ENCODE results near the gene NKIRAS1.

Gene NKIRAS1

DNA sequence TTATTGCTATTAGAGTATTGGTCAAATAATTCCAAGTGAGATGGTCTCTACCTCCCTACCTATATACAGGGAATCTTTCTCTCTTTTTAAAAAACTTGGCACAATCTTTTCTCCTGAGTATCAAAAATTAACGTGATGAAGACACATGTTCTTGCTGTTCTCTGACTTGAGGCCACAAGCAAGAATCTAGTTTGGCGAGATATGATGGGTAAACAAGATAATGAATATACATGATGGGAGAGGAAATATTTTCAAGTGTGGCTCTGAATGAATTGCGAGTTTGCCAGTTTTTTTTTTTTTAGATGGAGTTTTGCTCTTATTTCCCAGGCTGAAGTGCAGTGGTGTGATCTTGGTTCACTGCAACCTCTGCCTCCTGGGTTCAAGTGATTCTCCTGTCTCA, 39.9 kb upstream of the NKIRAS1 start:
- no peaks in the 10 kb centered on the region for H3K27me3 ChIP-seq (ENCODE audit: low read depth, low read length)
- no peaks in the 10 kb centered on the region for H3K36me3 ChIP-seq (replicated peaks; ENCODE audit: low read depth, low read length)
- peaks cover 12% of the 10 kb centered on the region for H3K79me2 ChIP-seq (ENCODE audit: low read length)
- no peak overlapping the region for H3K27ac ChIP-seq (ENCODE audit: low read length)
- no peak overlapping the region for H3K9ac ChIP-seq (ENCODE audit: low read length)
- no peak overlapping the region for H3K4me2 ChIP-seq (ENCODE audit: low read length)
- H3K4me1 ChIP-seq (ENCODE audit: low read length) = peaks cover 16% of the 10 kb centered on the region
- H4K20me1 ChIP-seq (ENCODE audit: insufficient read depth, low read length) = no peaks in the 10 kb centered on the region
- TF ChIP-seq, protein P1, sequence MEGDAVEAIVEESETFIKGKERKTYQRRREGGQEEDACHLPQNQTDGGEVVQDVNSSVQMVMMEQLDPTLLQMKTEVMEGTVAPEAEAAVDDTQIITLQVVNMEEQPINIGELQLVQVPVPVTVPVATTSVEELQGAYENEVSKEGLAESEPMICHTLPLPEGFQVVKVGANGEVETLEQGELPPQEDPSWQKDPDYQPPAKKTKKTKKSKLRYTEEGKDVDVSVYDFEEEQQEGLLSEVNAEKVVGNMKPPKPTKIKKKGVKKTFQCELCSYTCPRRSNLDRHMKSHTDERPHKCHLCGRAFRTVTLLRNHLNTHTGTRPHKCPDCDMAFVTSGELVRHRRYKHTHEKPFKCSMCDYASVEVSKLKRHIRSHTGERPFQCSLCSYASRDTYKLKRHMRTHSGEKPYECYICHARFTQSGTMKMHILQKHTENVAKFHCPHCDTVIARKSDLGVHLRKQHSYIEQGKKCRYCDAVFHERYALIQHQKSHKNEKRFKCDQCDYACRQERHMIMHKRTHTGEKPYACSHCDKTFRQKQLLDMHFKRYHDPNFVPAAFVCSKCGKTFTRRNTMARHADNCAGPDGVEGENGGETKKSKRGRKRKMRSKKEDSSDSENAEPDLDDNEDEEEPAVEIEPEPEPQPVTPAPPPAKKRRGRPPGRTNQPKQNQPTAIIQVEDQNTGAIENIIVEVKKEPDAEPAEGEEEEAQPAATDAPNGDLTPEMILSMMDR (IDR thresholded peaks at IDR 0.05; ENCODE audit: low read depth, low read length) = no peak
- no peak for TF ChIP-seq EZH2phosphoT487 (IDR thresholded peaks at IDR 0.05; ENCODE audit: low read depth)
- no peaks in the 10 kb centered on the region for H3K9me3 ChIP-seq (ENCODE audit: insufficient read depth, low read length)
- no peak overlapping the region for H3K4me3 ChIP-seq (ENCODE audit: low read length)
- H2AFZ ChIP-seq (ENCODE audit: low read depth, low read length) = no peak overlapping the region

DNA sequence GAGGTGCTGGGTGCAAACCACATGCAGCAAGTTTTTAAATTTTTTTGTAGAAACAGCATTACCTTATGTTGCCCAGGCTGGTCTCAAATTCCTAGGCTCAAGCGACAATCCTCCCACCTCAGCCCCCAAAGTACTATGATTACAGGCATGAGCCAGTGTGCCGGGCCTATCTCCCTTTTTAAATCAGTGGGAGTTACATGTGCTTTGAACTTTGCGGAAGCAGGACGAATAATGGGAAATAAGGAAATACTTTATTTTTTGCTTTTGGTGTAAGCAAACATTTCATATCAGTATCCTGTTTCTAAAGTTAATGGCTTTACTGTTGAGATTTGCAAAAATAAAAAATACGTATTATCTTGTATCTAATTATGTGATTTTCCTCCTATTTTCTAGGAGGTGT, 37.4 kb upstream of the NKIRAS1 start:
- TF ChIP-seq, protein P1 (IDR thresholded peaks at IDR 0.05; ENCODE audit: low read depth, low read length) = no peak
- no peak for TF ChIP-seq EZH2phosphoT487 (IDR thresholded peaks at IDR 0.05; ENCODE audit: low read depth)
- Histone ChIP-seq H3K79me2 (ENCODE audit: low read length) (peaks cover 19% of the 10 kb centered on the region), H3K27ac (ENCODE audit: low read length) (no peak overlapping the region), H3K9ac (ENCODE audit: low read length) (no peak overlapping the region), H3K9me3 (ENCODE audit: insufficient read depth, low read length) (no peaks in the 10 kb centered on the region), H3K27me3 (ENCODE audit: low read depth, low read length) (no peaks in the 10 kb centered on the region), H3K4me1 (ENCODE audit: low read length) (peaks cover 39% of the 10 kb centered on the region), H3K4me2 (ENCODE audit: low read length) (no peak overlapping the region), H3K36me3 (replicated peaks; ENCODE audit: low read depth, low read length) (no peaks in the 10 kb centered on the region), H3K4me3 (ENCODE audit: low read length) (no peak overlapping the region), H2AFZ (ENCODE audit: low read depth, low read length) (no peak overlapping the region), H4K20me1 (ENCODE audit: insufficient read depth, low read length) (no peaks in the 10 kb centered on the region)

DNA sequence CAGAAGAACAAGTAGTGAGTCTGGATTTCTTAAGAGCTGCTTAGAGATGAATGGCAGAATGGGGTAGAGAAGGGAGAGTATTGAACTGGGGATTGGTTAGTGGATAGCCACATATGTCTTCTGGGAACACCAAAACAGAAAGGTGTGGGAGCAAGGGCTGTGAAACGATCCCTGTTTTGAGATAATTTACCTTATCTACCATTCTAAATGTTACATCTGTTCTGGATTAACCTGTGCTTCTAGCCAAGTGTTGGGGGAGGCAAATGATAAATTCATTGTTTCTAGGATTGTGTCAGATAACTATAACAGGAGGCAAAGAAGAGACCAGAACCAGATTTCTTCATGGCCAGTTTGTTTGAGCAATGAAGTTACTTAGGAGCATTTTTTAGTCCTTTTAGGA, 36.7 kb upstream of the NKIRAS1 start:
- peaks cover 19% of the 10 kb centered on the region for H3K79me2 ChIP-seq (ENCODE audit: low read length)
- H2AFZ ChIP-seq (ENCODE audit: low read depth, low read length) = no peak overlapping the region
- H3K36me3 ChIP-seq (replicated peaks; ENCODE audit: low read depth, low read length) = no peaks in the 10 kb centered on the region
- no peaks in the 10 kb centered on the region for H4K20me1 ChIP-seq (ENCODE audit: insufficient read depth, low read length)
- H3K27ac ChIP-seq (ENCODE audit: low read length) = no peak overlapping the region
- no peaks in the 10 kb centered on the region for H3K9me3 ChIP-seq (ENCODE audit: insufficient read depth, low read length)
- no peaks in the 10 kb centered on the region for H3K27me3 ChIP-seq (ENCODE audit: low read depth, low read length)
- no peak for TF ChIP-seq EZH2phosphoT487 (IDR thresholded peaks at IDR 0.05; ENCODE audit: low read depth)
- TF ChIP-seq, protein P1 (IDR thresholded peaks at IDR 0.05; ENCODE audit: low read depth, low read length) = no peak
- H3K4me2 ChIP-seq (ENCODE audit: low read length) = no peak overlapping the region
- no peak overlapping the region for H3K4me3 ChIP-seq (ENCODE audit: low read length)
- no peak overlapping the region for H3K9ac ChIP-seq (ENCODE audit: low read length)
- peaks cover 39% of the 10 kb centered on the region for H3K4me1 ChIP-seq (ENCODE audit: low read length)

DNA sequence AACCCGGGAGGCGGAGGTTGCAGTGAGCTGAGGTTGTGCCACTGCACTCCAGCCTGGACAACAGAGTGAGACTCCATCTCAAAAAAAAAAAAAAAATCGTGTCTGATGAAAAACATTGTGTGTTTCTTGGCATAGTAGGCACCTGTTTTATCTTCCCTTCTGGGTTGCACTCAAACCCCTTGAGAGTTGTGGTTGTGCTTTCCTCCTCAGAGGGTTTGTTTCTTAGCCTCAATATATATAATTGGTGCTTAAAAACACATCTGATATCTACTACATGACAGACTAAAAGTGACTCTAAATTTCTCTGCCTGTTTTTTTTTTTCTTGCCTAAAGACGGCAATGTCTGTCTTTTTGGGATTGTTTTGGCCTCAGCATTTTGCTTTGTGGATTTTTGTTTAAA, 35.9 kb upstream of the NKIRAS1 start:
- Histone ChIP-seq H3K27me3 (ENCODE audit: low read depth, low read length) (no peaks in the 10 kb centered on the region), H3K9ac (ENCODE audit: low read length) (no peak overlapping the region), H3K4me2 (ENCODE audit: low read length) (peak overlapping the region; percentile 39), H3K36me3 (replicated peaks; ENCODE audit: low read depth, low read length) (no peaks in the 10 kb centered on the region), H3K4me1 (ENCODE audit: low read length) (peaks cover 39% of the 10 kb centered on the region), H3K9me3 (ENCODE audit: insufficient read depth, low read length) (no peaks in the 10 kb centered on the region), H3K4me3 (ENCODE audit: low read length) (no peak overlapping the region), H2AFZ (ENCODE audit: low read depth, low read length) (no peak overlapping the region), H3K79me2 (ENCODE audit: low read length) (peaks cover 19% of the 10 kb centered on the region), H4K20me1 (ENCODE audit: insufficient read depth, low read length) (no peaks in the 10 kb centered on the region), H3K27ac (ENCODE audit: low read length) (no peak overlapping the region)
- TF ChIP-seq, protein P1 (IDR thresholded peaks at IDR 0.05; ENCODE audit: low read depth, low read length) = no peak
- no peak for TF ChIP-seq EZH2phosphoT487 (IDR thresholded peaks at IDR 0.05; ENCODE audit: low read depth)
